Measurements from ENCODE around the gene CPD.
"Not testable (repeated sequence)": the region's sequence is repeated elsewhere in the genome, so short reads cannot be mapped to it uniquely, and the experiment has no call there.

Gene CPD

DNA sequence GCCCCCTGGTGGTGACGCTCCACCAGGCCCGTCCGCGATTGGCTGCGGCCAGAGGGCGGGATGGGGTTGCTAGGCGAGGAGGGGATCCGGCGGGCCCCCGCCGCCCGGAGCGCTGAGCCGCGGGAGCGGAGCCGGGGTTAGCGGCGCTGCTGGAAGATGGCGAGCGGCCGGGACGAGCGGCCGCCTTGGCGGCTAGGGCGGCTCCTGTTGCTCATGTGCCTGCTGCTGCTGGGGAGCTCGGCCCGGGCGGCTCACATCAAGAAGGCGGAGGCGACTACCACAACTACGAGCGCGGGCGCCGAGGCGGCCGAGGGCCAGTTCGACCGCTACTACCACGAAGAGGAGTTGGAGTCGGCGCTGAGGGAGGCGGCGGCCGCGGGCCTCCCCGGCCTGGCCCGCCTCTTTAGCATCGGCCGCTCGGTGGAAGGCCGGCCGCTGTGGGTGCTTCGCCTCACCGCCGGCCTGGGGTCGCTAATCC, at the start of gene CPD:
CPD (plus strand) TSS at position 103 of the 478 bp plus-strand sequence; CDS start at position 157, 54 bp downstream.
- in situ Hi-C loops (cut with MboI; ENCODE audit: low sequenced_read_pairs), result no loop called here

DNA sequence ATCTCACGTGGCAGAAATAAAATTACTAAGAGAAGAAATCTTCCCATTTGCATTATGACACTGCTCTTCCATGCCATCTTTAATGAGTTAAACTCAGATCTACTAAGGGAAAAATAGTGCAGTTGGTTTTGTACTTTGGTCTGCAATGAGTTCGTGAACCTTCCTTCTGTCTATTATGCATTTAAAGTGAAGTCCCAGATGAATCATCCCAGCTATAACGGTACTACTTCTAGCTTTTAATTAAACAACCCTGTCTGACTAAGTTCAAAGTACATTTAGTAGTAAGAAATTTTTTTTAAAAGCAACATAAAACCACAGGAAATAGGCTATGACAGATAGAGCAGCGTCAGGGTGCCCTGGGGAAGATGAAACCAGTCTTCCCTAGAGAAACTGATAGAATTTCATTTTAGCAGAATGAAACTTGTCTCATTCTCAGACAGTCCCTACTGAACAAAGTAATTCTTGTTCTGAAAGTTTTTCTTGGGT, 46.6 kb upstream of the CPD start:
- in situ Hi-C loops (cut with MboI; ENCODE audit: low sequenced_read_pairs), result no loop called here

DNA sequence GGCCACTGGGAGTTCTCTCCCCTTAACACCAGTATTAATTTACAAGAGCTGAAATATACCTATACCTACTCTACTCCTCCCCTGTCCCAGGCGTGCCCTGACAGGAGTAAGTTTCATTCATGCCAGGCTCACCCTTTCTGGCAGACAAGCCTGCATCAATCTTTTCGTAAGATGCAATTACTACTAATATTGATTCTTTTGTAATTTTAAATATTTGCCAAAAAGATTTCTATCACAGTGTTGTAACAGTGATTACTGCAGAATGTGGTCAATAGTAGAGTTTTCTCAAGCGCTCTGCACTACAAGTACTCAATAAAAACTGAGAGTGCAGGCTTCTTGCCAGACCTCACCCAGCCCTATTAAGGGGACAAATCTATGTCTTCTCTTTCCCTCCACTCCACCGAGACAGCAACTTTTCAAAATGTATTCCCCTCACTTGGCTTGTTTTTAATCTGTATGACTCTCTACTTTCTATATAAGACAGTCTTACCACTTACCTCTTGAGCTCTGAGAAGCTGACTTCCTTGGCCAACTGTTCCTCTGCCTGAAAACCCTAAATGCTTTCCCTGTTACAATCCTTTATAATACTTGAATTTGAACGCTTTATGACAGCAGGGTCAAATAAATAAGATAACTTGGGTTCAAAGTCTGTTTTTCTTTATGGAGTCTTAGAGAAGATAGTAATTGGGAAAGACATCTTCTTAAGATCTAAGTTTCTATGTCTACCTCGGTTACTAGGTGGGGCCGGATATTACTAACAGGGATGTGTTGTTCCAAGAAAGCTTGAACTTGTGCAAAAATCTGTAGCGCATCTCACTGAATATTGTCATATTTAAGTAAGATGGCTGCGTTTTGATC, 45.0 kb upstream of the CPD start, which contains the start of gene TMIGD1:
TMIGD1 (minus strand) TSS at position 555 of the 858 bp plus-strand sequence. CDS start 1,924 bp downstream, outside the sequence.
- in situ Hi-C loops (cut with MboI; ENCODE audit: low sequenced_read_pairs), result no loop called here

DNA sequence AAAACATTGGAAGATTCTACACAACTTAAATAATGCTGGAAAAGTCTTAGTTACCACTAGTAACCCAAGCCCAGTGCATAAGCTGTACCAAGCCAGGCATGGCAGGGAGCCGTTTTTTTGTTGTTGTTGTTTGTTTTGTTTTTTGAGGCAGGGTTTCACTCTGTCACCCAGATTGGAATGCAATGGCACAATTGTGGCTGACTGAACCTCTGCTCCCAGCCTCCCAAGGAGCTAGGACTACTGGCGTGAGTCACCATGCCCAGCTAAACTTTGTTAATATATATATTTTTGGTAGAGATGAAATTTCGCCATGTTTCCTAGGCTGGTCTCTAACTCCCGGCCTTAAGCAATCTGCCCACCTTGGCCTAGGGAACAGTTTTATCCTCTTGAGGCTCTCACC, 44.3 kb upstream of the CPD start:
- in situ Hi-C loops (cut with MboI; ENCODE audit: low sequenced_read_pairs), result no loop called here

DNA sequence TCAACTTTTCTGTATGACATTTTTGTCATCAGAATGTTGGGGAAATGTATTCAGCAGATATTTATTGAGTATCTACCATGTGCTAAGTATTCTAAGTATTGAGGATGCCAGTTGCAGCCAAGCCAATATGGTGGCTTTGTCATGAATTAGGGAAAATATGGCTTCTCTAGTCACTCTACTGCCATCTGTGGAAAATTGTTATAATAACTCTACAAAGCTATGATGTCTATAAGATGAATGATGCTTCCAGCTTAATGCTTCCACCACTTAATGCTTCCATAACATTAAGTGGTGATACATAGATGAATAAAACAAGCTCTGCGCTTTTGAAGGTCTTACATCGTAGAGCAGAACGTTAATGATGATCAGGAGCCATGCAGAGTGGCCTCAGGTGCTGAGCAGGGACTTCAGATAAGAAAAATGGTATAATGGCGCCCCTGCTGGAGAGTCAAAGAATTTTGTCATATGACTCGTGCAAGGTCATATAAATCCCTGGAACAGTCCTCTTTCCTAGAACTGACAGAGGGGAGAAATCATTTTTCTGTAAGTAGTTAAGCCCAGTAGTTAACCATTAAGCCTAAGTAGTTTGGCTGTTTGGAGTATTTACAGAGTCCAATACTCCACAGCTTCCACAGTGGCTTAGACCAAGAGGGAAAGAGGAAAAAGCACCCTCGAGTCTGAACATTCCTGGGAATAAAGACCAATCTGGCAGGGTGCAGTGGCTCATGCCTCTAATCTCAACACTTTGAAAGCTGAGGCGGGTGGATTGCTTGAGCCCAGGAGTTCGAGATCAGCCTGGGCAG, 42.2 kb upstream of the CPD start:
- in situ Hi-C loops (cut with MboI; ENCODE audit: low sequenced_read_pairs), result no loop called here

DNA sequence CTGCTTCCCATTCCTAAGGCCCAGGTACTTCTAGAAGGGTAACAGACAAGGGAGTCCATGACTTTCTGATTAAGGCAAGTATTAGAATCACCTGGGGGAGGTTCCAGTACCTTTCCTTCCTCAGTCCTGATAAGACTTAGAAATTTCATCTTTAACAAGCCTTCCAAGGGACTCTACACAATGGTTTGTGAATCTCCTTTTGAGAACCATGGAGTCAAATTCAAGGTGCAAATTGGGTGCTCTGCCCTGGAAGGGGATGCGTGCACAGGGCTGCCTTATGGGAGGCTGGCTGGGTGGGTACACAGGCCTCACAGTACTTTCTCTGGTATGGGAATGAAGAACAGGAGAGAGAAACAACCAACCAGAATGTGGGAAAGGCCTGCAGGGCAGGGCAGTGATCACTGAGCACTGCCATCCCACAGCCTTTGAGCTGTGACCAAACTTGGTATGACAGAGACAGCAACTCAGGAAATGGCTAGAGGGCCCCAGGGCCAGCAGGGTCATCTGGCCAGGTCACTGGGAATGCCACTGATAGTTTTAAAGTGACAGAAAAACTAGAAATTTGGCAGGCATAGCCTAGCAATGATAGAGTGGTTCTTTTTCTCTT, 41.2 kb upstream of the CPD start:
- in situ Hi-C loops (cut with MboI; ENCODE audit: low sequenced_read_pairs), result no loop called here

DNA sequence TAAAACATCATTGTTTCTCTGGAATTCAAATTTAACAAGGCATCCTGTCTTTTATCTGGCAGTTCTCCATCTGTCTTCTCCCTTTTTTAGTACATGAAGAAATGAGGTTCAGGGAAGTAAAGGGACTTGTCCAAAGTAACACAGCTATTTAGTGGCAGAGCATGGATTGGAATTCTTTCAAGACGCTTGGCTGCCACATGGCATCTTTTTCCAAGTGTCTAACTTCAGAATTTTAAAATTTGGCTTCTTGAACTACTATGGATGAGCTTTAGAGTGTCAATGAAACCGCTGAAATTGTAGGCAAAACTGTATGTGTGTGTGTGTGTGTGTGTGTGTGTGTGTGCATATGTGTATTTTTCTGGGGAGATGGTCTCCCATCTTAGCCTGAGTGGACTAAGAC, 39.6 kb upstream of the CPD start:
- in situ Hi-C loops (cut with MboI; ENCODE audit: low sequenced_read_pairs), result no loop called here

DNA sequence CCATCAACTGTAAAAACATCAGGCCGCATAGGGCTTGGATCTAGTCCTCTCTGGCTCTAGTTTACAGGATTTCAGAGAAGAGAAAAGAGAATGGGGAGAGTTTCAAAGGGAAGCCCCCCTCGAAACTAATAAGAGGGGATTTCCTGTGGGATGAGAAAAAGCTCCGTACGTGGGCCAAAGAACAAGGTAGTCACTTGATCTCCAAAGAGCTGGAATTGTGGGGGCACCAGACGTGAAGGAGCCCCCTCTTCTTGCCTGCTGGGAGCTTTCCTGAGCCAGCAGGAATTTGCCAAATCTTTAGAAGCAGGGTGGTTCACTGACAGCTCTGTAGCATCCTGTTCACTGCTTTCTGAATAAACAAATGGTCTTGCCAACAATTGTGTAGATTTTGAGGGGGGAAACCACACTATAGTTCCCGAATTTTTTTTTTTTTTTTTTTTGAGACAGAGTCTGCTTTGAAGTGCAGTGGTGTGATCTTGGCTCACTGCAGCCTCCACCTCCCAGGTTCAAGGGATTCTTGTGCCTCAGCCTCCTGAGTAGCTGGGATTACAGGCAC, 37.8 kb upstream of the CPD start:
- in situ Hi-C loops (cut with MboI; ENCODE audit: low sequenced_read_pairs), result no loop called here

DNA sequence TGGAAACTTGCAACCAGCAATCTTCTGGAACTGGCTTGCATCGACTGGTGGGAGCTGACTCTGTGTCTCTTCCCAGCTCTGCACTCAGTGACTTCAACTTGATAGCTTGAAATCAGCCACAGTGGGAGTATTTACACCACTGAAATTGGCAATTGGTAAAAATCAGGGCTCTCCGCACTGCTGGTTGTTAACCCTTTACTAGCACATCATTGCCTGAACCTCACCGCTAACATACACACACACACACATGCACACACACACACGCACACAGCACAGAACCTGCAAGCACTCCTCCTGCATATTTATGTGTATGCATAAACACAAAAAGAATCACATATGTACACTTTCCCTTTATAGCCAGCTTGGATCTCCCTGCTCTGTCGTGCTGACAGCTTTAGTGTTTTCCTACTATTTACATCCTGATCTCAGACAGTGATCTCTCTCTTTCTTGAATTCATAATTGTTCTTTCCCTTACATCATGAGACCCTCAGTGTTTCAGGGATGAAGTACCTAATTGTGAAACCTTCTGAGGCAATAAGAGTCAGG, 37.0 kb upstream of the CPD start:
- in situ Hi-C loops (cut with MboI; ENCODE audit: low sequenced_read_pairs), result no loop called here

DNA sequence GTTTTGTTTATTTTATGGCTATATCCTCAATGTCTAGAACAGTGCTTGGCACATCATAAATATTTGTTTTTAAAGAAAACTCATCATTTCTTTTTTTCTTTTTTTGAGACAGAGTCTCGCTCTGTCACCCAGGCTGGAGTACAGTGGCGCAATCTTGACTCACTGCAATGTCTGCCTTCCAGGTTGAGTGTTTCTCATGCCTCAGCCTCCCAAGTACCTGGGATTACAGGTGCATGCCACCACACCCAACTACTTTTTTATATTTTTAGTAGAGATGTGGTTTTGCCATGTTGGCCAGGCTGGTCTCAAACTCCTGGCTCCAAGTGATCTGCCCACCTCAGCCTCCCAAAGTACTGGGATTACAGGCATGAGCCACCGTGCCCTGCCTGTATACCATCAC, 35.5 kb upstream of the CPD start:
- in situ Hi-C loops (cut with MboI; ENCODE audit: low sequenced_read_pairs), result not testable (repeated sequence)

DNA sequence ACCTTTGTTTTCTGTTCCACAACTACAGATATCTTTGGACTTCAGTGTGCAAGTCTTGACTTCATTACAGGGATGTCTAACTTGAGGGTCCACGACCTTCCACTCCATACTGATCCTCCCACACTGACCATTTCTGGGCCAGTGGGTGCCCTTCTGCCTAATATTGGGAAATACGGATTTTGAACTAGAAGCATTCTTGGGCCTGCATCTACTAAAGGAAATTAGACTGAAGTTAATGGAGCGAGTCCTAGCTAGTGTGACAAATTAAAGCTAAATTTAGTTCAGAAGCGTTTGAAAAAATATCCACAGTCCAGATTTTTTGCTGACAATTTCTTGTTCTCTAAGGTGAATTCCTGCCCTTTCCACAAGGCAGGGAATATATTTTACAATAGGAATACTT, 34.9 kb upstream of the CPD start:
- in situ Hi-C loops (cut with MboI; ENCODE audit: low sequenced_read_pairs), result no loop called here

DNA sequence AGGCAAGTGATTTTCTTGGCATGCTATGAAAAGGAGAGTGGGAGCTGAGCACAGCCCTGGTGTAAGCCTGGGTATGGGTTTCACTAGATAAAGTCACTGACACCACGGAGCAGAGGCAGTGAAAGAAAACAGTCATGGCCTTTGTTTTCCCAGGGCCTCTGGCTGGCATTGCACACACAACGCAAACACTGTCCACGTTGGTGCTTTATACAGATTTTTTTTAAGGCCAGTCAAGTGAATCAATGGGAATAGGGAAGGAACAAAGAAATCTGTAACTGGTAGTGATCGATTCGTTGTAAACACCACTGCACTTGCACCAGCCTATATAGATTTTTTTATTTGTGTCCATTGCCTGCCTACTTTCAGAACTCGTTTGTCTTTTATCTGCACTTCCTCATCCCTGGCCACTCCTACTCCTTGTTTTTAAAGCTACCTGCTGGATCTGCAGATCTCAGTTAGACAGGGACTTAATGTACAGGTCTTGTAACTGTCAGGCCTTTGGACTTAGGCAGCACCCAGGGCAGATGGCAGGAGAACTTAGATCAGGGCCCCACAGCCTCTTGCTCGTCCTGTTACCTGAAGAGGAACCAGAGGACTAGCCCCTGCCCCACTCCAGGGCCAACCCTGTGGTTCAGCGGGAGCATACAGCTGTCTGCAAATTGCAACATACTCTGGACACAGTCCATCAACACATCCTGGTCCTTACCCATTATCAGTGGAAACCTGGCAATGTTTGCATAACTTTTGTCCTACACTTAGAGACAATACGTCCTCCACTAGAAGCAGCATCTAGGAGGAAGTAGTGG, 34.2 kb upstream of the CPD start:
- in situ Hi-C loops (cut with MboI; ENCODE audit: low sequenced_read_pairs), result no loop called here

DNA sequence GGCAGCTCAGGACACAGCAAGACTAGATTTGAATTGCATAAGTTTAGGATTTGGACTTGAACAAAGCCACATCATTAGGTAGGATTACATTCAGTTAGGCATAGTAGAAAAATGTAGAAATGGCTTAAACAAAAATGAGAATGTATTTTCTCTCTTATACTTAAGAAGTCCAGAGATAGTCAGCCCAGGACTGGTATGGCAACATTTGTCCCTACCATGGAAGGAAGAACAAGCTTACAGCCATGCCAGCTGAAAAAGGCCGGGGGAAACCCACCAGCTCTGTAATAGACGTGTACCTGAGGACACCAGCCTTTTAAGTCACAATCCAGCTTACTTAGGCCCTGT, 33.7 kb upstream of the CPD start:
- in situ Hi-C loops (cut with MboI; ENCODE audit: low sequenced_read_pairs), result no loop called here

DNA sequence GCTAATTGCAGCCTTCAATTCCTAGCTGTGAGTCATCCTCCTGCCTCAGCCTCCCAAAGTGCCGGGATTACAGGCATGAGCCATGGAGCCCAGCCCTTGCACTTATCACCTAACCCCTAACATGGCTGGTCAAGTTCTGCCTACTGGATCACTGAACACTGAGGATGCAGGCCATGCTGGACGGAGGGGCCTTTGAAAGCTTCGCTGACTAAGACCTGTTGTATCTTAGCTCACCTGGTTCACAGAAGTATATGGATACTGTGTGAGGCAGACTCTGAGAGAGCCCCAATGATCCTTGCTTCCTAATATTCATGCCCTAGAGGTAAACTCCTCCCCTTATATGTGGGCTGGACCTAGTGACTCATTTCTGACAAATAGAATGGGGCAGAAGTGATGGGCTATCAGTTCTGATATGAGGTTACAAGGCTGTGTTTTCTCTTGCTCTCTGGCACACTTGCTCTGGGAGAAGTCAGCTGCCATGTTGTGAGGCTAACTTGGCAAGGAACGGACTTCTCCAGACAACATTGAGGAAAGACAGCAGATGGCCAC, 33.1 kb upstream of the CPD start:
- in situ Hi-C loops (cut with MboI; ENCODE audit: low sequenced_read_pairs), result no loop called here

DNA sequence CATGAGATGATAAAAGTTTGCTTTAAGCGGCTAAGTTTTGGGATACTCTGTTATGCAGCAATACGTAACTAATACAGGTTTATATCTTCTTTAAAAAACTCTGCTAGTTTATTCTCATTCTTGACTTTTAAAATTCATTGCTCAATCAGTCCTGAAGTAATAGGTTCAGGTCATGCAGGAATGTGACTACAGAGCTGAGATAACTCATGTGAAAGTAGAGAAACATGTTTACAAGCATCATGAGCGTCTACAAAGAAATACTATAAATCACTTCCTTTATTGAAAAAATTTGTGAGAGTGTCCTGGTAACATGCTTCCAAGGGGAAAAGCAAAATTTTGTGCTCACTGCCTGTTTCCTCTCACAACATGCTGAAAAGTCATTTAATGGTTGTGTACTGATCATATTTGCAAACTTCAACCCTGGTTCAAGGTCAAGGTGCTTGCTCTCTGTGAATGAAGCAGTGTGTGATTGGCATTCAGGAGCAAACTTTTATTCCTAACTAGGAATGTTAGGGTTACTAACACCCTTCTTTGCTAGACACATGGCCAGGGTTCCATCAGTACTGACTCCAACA, 32.4 kb upstream of the CPD start:
- in situ Hi-C loops (cut with MboI; ENCODE audit: low sequenced_read_pairs), result no loop called here

DNA sequence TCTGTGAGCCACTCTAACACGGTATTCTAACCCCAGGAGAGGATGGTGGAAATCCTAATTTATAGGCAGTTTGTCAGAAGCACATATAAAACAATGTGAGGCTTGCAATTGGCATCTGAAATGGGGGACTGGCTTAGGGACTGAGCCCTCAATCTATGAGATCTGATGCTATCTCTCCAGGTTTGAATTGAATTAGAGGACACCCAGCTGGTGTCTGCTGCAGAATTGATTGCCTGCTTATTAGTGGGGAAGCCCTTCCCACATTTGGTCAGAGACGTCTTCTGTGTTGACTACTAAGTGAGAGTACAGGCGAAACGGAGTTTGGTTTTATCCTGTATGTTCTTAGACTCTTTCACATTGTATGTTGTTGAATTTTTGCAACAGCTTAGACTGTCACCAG, 31.2 kb upstream of the CPD start:
- in situ Hi-C loops (cut with MboI; ENCODE audit: low sequenced_read_pairs), result no loop called here

DNA sequence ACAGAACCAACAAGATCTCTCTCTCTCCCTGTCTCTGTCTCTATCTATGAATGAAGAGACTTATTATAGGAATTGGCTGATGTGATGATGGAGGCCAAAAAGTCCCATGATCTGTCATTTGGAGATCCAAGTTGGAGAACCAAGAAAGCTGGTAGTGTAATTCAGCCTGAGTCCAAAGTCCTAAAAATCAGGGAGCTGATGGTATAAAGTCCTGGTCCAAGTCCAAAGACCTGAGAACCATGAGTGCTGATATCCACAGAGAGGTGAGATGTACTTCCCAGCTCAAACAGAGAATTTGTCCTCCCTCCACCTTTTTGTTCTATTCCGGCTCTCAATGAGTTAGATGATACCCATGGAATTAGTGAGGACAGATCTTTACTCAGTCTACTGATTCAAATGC, 29.5 kb upstream of the CPD start:
- in situ Hi-C loops (cut with MboI; ENCODE audit: low sequenced_read_pairs), result no loop called here

DNA sequence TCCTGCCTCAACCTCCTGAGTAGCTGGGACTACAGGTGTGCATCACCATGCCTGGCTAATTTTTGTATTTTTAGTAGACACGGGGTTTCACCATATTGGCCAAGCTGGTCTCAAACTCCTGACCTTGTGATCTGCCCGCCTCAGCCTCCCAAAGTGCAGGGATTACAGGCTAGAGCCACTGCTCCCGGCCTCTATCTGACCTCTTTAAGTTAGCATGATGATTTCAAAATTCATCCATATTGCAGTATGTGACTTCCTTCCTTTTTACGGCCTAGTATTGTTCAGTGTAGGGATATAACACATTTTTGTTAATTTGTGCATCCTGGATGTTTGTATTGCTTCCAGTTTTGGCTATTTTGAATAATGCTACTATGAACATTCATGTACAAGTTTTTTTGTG, 27.5 kb upstream of the CPD start:
- in situ Hi-C loops (cut with MboI; ENCODE audit: low sequenced_read_pairs), result not testable (repeated sequence)

DNA sequence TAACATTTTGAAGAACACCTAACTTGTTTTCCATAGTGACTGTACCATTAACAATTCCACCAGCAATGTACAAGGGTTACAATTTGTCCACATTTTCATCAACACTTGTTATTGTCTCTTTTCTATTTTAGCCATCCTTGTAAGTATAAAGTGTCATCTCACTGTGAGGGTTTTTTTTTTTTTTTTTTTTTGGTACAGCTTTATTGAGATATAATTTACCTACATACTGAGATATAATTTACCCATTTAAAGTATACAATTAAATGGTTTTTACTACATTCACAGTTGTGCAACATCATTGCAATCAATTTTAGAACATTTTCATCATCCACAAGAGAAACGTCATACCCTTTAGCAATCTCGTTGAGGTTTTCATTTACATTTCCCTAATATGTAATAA, 27.0 kb upstream of the CPD start:
- in situ Hi-C loops (cut with MboI; ENCODE audit: low sequenced_read_pairs), result no loop called here

All from HL-60/S4 treated with phorbol 12-myristate 13-acetate at 8.2 ng/mL for 4 days and 3 days (cell line).